Right lobe of liver (tissue), 4 donors: ENCODE data around the gene MIER2.

Experiments
- POLR2A ChIP-seq: fragments of 450-650 bp; IDR thresholded peaks from one replicate; pipeline ENCODE4 v1.6.1; 2017; ENCODE audit warnings: antibody characterized with exemption, mild to moderate bottlenecking
- TF ChIP-seq, protein P1 (sequence below), 4 donors: fragments of 200-600 bp in 3 of 4; fragments of 450-650 bp in 1 of 4; IDR thresholded peaks; one replicate each; pipeline versions ENCODE4 v1.5.1 to v1.8.0; 2016 to 2022; ENCODE audit warnings: antibody characterized with exemption in 4 of 4, mild to moderate bottlenecking in 2 of 4
- donor health status: DM: no; HTN: no; CAD: no.
- donor health status: DM: no; HTN: no; CAD: no.
- donor health status: DM: no; HTN: yes; CAD: no.

DNA sequence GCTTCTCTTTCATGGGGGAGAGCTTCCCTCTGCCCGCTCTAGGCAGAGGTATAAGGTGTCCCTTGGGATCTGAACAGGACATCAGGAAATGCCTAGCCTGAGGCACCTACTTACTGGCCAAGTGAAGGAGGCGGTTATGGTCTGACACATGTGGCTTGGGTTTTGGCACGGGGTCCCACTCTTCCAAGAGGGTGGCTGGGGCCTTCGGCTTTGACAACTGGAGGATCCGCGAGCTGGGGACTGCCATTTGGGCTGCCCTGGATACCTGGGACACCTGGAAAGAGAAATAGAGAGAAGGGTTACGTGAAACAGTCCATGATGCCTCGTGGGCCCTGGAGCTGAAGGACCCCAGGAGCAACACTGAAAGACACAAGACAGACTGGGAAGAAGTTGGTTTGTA, 22.4 kb upstream of the MIER2 start:
- TF ChIP-seq, protein P1, sequence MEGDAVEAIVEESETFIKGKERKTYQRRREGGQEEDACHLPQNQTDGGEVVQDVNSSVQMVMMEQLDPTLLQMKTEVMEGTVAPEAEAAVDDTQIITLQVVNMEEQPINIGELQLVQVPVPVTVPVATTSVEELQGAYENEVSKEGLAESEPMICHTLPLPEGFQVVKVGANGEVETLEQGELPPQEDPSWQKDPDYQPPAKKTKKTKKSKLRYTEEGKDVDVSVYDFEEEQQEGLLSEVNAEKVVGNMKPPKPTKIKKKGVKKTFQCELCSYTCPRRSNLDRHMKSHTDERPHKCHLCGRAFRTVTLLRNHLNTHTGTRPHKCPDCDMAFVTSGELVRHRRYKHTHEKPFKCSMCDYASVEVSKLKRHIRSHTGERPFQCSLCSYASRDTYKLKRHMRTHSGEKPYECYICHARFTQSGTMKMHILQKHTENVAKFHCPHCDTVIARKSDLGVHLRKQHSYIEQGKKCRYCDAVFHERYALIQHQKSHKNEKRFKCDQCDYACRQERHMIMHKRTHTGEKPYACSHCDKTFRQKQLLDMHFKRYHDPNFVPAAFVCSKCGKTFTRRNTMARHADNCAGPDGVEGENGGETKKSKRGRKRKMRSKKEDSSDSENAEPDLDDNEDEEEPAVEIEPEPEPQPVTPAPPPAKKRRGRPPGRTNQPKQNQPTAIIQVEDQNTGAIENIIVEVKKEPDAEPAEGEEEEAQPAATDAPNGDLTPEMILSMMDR (IDR thresholded peaks at IDR 0.05), result no peak
- TF ChIP-seq POLR2A, result no peak
